Measurements from ENCODE around the gene PPARA.

Gene PPARA

GRCh38 chr22:46113110-46113909, 37.0 kb upstream of the PPARA start:
- in situ Hi-C loops (cut with MboI; ENCODE audit: low sequenced_read_pairs) = loop anchor here (10.0 kb wide), 1 partner anchor 529 kb away; no protein-coding TSS in a partner anchor

- in situ Hi-C loops (cut with MboI; ENCODE audit: low sequenced_read_pairs) = loop anchor here (10.0 kb wide), 1 partner anchor 529 kb away; no protein-coding TSS in a partner anchor
These were observed 36.3 kb upstream of the PPARA start for GRCh38 chr22:46113910-46114517.

- in situ Hi-C loops (cut with MboI; ENCODE audit: low sequenced_read_pairs) = loop anchor here (5.0 to 10.0 kb wide), 2 partner anchors 107 to 530 kb away; no protein-coding TSS in a partner anchor
These were observed 35.6 kb upstream of the PPARA start for GRCh38 chr22:46114518-46115387.

GRCh38 chr22:46115388-46115678, 35.0 kb upstream of the PPARA start:
- in situ Hi-C loops (cut with MboI; ENCODE audit: low sequenced_read_pairs) = loop anchor here (5.0 to 10.0 kb wide), 2 partner anchors 108 to 531 kb away; no protein-coding TSS in a partner anchor

GRCh38 chr22:46115755-46116490, 34.4 kb upstream of the PPARA start:
- in situ Hi-C loops (cut with MboI; ENCODE audit: low sequenced_read_pairs) = loop anchor here (5.0 to 10.0 kb wide), 2 partner anchors 109 to 531 kb away; no protein-coding TSS in a partner anchor

GRCh38 chr22:46116491-46116958, 33.8 kb upstream of the PPARA start:
- in situ Hi-C loops (cut with MboI; ENCODE audit: low sequenced_read_pairs) = loop anchor here (5.0 to 10.0 kb wide), 2 partner anchors 109 to 532 kb away; no protein-coding TSS in a partner anchor

- in situ Hi-C loops (cut with MboI; ENCODE audit: low sequenced_read_pairs) = loop anchor here (5.0 to 10.0 kb wide), 2 partner anchors 110 to 533 kb away; no protein-coding TSS in a partner anchor
These were observed 32.8 kb upstream of the PPARA start for GRCh38 chr22:46117206-46118199.

GRCh38 chr22:46119093-46119728, 31.1 kb upstream of the PPARA start:
- in situ Hi-C loops (cut with MboI; ENCODE audit: low sequenced_read_pairs) = loop anchor here (5.0 to 10.0 kb wide), 2 partner anchors 112 to 534 kb away; no protein-coding TSS in a partner anchor

GRCh38 chr22:46119729-46120419, 30.5 kb upstream of the PPARA start:
- in situ Hi-C loops (cut with MboI; ENCODE audit: low sequenced_read_pairs) = loop anchor here (5.0 to 10.0 kb wide), 4 partner anchors 113 to 535 kb away; no protein-coding TSS in a partner anchor

GRCh38 chr22:46120420-46120737, 29.9 kb upstream of the PPARA start:
- in situ Hi-C loops (cut with MboI; ENCODE audit: low sequenced_read_pairs) = loop anchor here (10.0 kb wide), 2 partner anchors 204 to 434 kb away; no protein-coding TSS in a partner anchor

GRCh38 chr22:46121079-46121478, 29.2 kb upstream of the PPARA start:
- in situ Hi-C loops (cut with MboI; ENCODE audit: low sequenced_read_pairs) = loop anchor here (10.0 kb wide), 2 partner anchors 204 to 434 kb away; no protein-coding TSS in a partner anchor

GRCh38 chr22:46121523-46122287, 28.6 kb upstream of the PPARA start:
- in situ Hi-C loops (cut with MboI; ENCODE audit: low sequenced_read_pairs) = loop anchor here (10.0 kb wide), 2 partner anchors 203 to 433 kb away; no protein-coding TSS in a partner anchor

GRCh38 chr22:46122511-46122971, 27.8 kb upstream of the PPARA start:
- in situ Hi-C loops (cut with MboI; ENCODE audit: low sequenced_read_pairs) = loop anchor here (10.0 kb wide), 2 partner anchors 202 to 432 kb away; no protein-coding TSS in a partner anchor

- in situ Hi-C loops (cut with MboI; ENCODE audit: low sequenced_read_pairs) = loop anchor here (10.0 kb wide), 2 partner anchors 202 to 432 kb away; no protein-coding TSS in a partner anchor
These were observed 27.2 kb upstream of the PPARA start for GRCh38 chr22:46122980-46123693.

GRCh38 chr22:46123694-46124382, 26.5 kb upstream of the PPARA start:
- in situ Hi-C loops (cut with MboI; ENCODE audit: low sequenced_read_pairs) = loop anchor here (10.0 kb wide), 2 partner anchors 201 to 431 kb away; no protein-coding TSS in a partner anchor

Measured in HL-60/S4 treated with retinoic acid at 250 ng/mL for 4 days and 3 days (cell line).